ENCODE results near the gene TBC1D22A.

The TBC1D22A gene

GRCh38 chr22:47142427-47143046 is 380.1 kb downstream of the TBC1D22A start:
- DNase-seq (ENCODE audit: low read depth) = no peak

DNA sequence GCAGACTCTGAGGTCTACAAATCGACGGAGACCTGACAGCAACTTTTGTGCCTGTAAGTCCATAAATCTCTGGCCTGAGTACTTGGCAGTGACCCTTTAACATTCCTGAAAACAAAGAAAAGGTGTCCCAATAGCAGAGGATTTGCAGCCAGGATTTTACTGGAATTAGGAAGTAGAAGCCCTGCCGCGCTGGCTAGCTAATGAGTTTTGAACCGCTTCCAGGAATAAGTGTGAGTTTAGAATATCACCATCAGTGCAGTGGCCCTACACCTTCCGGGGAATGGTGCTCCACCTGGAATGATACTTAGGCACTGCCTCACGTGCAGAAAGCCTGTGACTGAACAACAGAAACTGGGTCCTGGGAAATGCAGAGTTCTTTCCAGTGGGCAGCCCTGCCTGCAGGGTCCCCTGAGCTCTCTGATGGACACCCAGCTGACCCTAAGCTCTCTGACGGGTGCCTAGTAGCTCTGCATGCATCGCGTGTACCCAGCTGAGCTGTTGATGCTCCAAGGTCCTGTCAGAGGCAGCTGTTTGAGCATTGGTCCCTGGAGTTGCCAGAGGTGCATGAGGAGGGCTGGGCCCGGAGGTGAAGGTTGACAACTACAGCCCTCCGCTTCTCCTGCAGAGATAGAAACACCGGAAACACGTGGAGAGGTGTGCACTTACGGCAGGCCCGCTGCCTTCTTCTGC is 380.9 kb downstream of the TBC1D22A start:
- no peak for DNase-seq (ENCODE audit: low read depth)

DNA sequence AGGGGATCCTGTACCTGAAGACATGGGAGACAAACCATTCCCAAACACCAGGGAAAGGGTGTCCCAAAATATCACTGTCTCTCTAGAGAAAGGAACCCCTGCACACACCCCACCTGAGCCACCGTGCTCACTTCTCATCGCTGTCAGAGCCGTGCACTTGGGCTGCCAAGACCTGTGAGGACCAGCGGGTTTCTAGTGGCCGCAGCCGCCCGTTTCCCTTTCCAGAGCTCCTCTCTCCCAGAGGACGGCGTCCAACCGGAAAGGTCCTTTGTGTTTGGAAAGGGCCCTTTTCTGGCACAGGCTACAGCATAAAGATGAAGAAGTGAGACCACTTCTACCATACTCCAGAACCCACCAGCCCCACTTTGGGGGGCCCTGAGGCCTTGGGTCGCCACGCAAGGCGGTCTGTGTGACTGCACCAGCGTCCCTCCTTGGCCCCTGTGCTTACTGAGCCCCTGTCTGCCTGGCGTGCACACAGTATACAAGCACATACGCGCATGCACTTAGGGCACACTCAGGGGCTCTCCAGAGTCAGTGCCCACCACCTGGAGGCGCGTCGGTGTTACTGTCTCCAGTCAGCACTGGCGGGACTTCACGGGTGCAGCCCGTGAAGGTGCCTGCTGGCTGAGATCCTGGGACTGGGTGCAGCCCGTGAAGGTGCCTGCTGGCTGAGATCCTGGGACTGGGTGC is 381.8 kb downstream of the TBC1D22A start:
- DNase-seq (ENCODE audit: low read depth) = no peak

- no peak for DNase-seq (ENCODE audit: low read depth)
Observed at GRCh38 chr22:47144791-47145425, 382.5 kb downstream of the TBC1D22A start.

DNA sequence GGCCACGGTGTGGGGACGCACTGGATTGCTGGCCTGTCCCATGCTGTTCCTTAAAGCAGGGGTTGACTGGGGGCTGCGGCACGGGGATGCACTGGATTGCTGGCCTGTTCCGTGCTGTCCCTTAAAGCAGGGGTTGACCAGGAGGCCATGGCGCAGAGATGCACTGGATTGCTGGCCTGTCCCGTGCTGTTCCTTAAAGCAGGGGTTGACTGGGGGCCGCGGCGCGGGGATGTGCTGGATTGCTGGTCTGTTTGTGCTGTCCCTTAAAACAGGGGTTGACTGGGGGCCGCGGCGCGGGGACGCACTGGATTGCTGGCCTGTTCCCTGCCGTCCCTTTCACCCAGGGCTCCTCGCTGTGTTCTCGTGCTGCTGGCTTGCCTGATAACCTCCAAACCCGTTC is 383.4 kb downstream of the TBC1D22A start:
- no peak for DNase-seq (ENCODE audit: low read depth)

DNA sequence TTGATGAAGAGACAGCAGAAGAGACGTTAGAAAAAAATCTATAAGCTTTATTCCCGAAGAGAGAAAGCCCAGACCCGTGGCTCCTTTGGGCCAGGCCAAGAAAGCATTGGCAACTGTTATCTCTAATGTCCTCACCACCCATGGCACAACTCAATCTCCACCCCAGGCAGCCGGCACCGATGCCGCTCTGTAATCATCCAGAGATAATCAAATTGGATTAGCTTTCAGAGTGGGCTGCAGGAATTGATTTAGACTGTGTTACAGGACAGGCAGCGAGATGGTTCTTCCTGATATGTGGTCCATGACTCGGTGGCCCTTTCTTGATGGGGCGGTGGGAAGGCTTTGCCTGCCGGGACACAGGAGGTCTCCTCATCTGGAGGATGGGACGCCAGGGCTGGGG is 383.9 kb downstream of the TBC1D22A start:
- no peak for DNase-seq (ENCODE audit: low read depth)

GRCh38 chr22:47146941-47147340 is 384.5 kb downstream of the TBC1D22A start:
- no peak for DNase-seq (ENCODE audit: low read depth)

- no peak for DNase-seq (ENCODE audit: low read depth)
Observed at GRCh38 chr22:47147572-47147971, 385.1 kb downstream of the TBC1D22A start.

DNA sequence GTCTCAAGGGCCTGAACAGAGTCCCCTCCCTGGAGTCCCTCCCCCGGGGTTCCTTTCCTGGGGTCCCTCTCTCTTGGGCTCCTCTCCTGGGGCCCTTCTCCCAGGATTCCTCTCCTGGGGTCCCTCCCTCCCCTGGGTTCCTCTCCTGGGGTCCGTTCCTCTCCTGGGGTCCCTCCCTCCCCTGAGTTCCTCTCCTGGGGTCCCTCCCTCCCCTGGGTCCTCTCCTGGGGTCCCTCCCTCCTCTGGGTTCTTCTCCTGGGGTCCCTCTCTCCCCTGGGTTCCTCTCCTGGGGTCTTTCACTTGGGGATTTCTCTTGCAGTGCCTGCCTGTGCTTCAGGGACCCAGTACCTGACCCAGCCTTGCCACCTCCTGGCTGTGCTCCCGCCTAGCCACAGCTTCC is 386.1 kb downstream of the TBC1D22A start:
- DNase-seq (ENCODE audit: low read depth) = no peak

DNA sequence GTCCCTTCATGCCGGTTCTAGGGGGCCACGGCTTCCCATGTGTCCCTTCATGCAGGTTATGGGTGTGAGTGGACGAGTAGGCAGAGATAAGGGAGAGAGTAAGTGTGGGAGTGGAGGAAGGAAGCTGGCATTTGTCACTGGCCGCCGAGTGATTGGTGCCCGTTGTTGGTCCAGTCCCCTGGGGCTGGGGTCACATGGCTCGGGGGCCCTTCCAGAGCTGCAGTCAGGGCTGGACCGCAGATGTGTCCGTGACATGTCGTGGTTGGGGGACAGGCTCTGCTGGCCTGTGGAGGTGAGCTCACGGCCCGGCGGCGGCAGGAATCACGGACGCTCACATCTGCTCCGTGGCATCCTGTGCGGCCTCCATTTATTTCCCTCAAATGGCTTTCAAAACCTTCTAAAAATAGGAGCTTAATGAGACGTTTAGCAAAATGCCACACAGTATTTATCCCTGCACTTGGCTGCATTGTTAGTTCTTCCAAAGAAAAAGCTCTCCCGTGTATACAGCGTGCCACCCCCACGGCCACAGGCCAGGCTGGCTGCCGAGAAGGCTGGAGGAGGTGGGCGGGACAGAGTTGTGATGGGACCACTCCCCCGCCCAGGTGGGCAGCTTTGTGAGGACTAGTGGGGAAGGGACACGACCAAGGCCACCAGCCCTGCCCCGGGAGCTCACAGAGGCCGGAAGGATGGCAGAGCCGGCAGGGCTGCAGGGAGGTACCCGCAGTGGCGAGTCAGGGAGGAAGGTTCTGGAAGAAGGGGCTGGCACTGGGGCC is 386.7 kb downstream of the TBC1D22A start:
- no peak for DNase-seq (ENCODE audit: low read depth)

DNA sequence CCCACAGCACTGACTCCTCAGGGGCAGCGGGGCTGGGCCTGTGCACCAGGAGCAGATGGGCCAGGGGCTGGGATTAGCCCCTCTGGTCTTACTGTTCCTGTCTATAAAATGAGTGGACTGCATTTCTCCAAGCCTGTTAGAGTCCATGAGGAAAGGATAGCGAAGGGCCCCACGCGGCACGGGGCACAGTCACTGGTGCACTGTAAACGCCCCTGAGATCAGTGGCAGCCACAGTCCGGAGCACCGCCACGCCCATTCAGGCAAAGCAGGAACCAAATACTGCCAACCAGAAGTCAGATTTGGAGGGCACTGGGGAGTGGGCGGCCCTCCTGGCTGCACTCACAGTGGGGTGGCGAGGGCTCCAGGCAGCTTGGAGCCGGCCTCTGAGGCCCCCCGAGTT is 387.5 kb downstream of the TBC1D22A start:
- no peak for DNase-seq (ENCODE audit: low read depth)

DNA sequence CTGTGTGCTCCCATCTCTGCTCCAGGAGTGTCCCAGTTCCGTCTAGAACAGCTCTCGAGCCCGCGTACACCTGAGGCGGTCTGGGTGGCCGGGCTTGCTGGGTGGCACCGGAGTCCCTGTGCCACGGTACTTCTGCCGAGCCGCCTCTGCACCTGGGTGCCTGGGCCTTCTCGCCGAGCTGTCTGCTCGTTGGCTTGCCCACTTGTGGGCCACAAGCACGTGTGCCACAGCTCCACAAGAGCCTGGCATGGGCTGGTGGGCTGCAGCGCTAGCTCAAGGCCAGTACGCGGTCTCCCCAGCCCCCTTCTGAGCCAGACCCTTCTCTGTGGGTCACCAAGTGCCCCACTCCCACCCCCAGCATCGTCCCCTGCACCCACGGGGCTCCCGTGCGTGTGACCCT is 388.0 kb downstream of the TBC1D22A start:
- no peak for DNase-seq (ENCODE audit: low read depth)

DNA sequence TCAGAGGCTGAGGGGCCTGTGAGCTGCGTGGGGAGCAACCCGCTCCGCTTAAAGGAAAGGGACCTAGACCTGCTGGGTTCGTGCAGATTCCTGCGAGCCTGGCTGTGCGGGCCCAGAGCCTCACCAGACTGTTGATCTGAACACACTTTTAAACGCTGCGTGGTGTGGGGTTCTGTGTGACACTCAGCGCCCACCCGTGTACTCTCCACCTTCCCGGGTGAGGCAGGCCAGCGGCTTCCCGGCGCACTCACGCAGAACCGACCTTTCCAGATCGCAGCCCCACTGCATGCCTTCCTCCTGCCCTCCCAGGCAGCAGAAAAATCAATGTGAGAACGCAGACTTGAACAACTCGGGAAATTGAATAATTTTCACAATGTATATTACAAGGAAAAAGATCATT is 388.6 kb downstream of the TBC1D22A start:
- no peak for DNase-seq (ENCODE audit: low read depth)

DNA sequence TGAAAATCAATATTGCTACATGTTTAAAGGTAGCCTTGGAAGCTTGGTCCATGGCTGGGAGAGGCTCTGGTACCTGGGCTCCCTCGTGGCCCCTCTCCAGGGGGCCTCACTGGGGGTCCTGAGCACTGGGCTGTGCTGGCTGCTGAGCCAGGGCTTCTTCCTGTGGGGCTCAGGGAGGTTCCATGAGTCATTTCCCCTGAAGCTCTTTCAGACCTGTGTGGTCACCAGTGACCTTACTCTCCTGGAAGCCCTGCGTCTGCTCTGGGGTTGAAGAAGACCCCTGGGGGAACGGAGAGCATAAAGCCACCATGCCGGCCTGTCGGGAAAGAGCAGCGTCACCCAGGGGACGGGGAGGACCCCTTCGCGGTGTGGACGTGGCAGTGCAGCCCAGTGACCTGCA is 389.0 kb downstream of the TBC1D22A start:
- DNase-seq (ENCODE audit: low read depth) = peak; percentile 66

GRCh38 chr22:47152236-47152635 is 389.8 kb downstream of the TBC1D22A start:
- DNase-seq (ENCODE audit: low read depth) = no peak

DNA sequence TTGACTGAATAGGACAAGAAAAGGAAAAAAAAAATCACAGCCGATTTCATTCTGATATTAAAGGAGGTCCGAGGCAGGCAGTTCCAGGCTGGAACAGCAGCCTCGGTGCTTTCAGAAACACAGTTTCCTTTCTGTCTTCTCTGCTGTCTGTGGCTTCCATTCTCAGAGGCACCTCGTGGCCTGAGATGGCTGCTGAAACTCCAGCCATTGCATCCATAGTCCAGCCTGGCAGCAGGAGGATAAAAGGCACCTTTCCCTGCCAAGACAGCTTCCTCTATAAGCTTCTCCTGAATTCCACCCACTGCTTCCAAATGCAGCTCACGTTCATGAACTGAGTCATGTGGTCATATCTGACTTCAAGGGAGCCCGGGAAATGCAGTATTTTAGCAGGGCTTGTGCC is 390.5 kb downstream of the TBC1D22A start:
- peak; percentile 8 for DNase-seq (ENCODE audit: low read depth)

DNA sequence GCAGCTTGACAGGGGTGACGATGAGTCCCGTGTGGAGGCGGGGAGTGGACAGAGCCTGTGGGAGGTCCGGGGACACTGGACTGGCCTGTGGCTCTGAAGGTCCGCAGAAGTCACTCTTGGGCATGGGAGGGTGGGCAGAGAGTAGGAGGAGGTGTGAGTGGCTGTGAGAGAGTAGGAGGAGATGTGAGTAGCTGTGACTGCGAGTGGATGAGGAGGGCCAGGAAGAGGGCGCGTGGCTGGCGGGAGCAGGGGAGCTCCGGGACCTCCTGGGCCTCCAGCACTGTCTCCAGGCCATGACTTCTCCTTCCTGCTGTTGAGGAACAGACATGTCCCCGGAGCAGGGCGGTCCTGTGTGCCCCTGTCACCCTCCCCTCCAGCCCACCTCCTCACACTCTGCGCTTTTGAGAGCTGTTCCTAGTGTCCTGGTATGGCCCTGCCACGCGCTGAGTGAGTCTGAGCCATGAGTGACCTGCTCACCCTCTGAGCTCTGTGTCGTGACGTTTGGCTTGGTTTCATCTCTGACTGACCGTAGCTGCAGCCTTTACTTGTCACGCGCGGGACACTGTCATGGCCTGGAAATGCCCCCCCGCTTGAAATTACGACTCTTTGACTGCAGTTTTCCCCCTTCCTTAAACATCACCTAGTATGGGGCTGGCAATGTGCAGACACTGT is 391.5 kb downstream of the TBC1D22A start:
- no peak for DNase-seq (ENCODE audit: low read depth)

DNA sequence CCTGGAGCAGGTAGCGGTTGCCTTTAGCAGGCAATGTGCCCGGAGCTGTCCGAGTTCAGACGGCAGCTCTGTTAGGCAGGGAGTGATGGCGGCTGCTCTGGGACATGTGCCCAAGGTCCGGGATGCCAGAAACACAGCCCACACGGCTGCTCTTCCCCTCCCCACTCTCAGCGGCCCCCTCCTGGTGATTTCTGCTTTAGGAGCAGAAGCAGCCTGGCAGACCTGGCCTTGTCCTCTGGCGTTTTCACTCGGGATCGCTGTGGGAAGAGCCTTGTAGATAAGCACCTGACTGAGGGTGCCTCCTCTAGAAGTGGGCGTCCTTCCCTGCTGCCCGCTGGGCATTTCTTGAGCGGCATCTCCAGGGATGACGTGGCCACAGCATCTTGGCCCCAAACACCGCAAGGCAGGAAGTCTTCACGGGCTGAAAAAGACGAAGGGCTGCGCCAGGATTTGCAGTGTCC is 392.2 kb downstream of the TBC1D22A start:
- DNase-seq (ENCODE audit: low read depth) = peak; percentile 31

DNA sequence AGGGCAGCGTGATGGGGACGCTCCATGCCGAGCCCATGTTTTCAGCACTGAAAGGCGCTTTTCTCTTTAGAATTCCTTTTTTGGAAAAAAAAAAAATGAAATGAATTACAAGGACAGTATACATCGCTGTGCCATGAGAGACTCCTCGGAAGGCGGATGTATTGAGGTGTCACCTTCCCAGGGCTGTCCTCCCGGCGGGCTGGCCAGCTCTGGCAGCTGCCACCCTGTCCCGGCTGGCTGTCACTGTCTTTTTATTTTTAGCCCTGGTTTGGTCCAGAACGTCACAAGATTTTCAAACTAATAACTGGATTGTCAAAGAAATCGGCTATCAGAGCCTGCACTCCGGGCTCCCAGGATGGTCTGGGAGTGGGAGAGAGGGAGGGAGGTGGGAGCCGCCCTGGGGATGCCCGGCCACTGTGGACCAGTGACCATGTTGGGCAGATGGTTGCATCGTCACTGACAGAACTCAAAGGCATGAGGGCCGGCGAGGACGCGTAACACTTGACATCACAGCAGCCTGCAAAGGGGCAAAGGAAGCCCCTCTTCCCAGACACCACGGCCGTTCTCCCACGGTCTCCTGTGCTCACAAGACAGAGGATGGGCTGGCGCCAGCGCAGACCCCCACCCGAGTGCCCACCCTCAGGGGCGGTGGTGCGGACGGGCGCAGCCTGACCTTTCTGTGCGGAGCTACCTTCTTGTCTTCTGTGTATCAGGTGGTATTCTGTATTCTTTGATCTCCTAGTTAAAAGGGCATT is 392.9 kb downstream of the TBC1D22A start:
- no peak for DNase-seq (ENCODE audit: low read depth)

GRCh38 chr22:47155912-47156311 is 393.5 kb downstream of the TBC1D22A start:
- no peak for DNase-seq (ENCODE audit: low read depth)

Data from iris pigment epithelial cell (primary cell).